H1 (cell line): ENCODE measurements around the gene MACROD2. TPM values are rescaled to one million over a fixed set of nuclear protein-coding genes. Genes with fewer than 3 reads are reported as not detected.

Source experiments
- CREB1 ChIP-seq: IDR thresholded peaks from 2 replicates; pipeline ENCODE4 v1.6.1; 2012; ENCODE audit warnings: inconsistent platforms
- GABPA ChIP-seq: IDR thresholded peaks from 2 replicates; pipeline ENCODE4 v1.6.1; 2011; ENCODE audit warnings: mild to moderate bottlenecking, low read length, moderate library complexity, borderline replicate concordance; ENCODE audit not compliant: insufficient read depth
- SP2 ChIP-seq: IDR thresholded peaks from 2 replicates; pipeline ENCODE4 v1.6.1; 2012; ENCODE audit warnings: mild to moderate bottlenecking, low read length, inconsistent platforms
- TBP ChIP-seq: IDR thresholded peaks from 2 replicates; pipeline ENCODE4 v1.6.1; 2011; ENCODE audit warnings: low read depth, low read length, improper control_type of control experiment
- YY1 ChIP-seq: IDR thresholded peaks from 2 replicates; pipeline ENCODE4 v1.6.1; 2011; ENCODE audit warnings: low read depth, mild to moderate bottlenecking, low read length
- polyA plus RNA-seq, 7 experiments: library from polyadenylated mRNA; depleted of rRNA in 3 of 7; stranded (reverse) in 5 of 7; unstranded in 2 of 7; fragments of >200 nt in 5 of 7; fragments of 200-250 nt in 2 of 7; gene quantifications; 1 replicate in 5 of 7; 2 replicates in 1 of 7; 4 replicates in 1 of 7; pipeline versions ENCODE4 v1.2.1 to v1.2.3, GENCODE V29; 2011 to 2013; ENCODE audit warnings: missing spikeins in 2 of 7, mixed read lengths in 2 of 7
- total RNA-seq: library from RNA; stranded (reverse); fragmentation: NEBNext Ultra II Directional; extraction: Animal tissue kit (Norgen Biotek cat#: 25700); gene quantifications from 2 replicates; pipeline ENCODE4 v1.2.1, GENCODE V29; 2021
- TF ChIP-seq, protein P1 (sequence below): fragments of 300-600 bp; sonication (generic); IDR thresholded peaks from 2 replicates; pipeline ENCODE4 v1.7.1; 2012; ENCODE audit warnings: low read length, moderate library complexity, mild to moderate bottlenecking, inconsistent platforms; ENCODE audit not compliant: insufficient replicate concordance
- TF ChIP-seq, protein P2 (sequence below), 3 experiments: IDR thresholded peaks; 1 replicate in 2 of 3; 2 replicates in 1 of 3; pipeline versions ENCODE4 v1.5.1 to v1.6.1; 2011; ENCODE audit warnings: low read length in 3 of 3, mild to moderate bottlenecking in 3 of 3, inconsistent platforms in 2 of 3, low read depth in 1 of 3, moderate library complexity in 1 of 3; ENCODE audit not compliant: insufficient read depth in 1 of 3; ENCODE audit errors: control extremely low read depth in 1 of 3

The MACROD2 gene
- total and polyA plus RNA-seq, 2 of the 8 experiments (the other 6 are each of a cell fraction or from before 2014, with no cell fraction given): 0.70 to 3.9 TPM

DNA sequence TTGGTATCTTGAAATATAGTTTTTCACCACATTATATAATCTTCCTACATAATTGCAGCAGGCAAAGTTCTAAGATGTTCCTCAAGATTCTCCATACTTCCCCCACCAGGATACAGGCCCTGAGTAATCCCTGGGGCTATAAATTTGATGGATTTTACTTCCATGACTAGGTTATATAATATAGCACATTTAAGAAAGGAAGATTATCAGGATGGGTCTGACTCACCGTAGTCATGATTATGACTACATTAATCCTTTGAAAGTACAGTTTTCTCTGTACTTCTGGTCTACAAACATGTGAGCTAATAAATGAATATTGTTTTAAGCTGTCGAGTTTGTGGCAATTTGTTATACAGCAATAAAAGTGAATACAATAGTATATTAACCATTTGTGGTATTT is 122.5 kb downstream of the MACROD2 start (continued):
- TF ChIP-seq, protein P1, sequence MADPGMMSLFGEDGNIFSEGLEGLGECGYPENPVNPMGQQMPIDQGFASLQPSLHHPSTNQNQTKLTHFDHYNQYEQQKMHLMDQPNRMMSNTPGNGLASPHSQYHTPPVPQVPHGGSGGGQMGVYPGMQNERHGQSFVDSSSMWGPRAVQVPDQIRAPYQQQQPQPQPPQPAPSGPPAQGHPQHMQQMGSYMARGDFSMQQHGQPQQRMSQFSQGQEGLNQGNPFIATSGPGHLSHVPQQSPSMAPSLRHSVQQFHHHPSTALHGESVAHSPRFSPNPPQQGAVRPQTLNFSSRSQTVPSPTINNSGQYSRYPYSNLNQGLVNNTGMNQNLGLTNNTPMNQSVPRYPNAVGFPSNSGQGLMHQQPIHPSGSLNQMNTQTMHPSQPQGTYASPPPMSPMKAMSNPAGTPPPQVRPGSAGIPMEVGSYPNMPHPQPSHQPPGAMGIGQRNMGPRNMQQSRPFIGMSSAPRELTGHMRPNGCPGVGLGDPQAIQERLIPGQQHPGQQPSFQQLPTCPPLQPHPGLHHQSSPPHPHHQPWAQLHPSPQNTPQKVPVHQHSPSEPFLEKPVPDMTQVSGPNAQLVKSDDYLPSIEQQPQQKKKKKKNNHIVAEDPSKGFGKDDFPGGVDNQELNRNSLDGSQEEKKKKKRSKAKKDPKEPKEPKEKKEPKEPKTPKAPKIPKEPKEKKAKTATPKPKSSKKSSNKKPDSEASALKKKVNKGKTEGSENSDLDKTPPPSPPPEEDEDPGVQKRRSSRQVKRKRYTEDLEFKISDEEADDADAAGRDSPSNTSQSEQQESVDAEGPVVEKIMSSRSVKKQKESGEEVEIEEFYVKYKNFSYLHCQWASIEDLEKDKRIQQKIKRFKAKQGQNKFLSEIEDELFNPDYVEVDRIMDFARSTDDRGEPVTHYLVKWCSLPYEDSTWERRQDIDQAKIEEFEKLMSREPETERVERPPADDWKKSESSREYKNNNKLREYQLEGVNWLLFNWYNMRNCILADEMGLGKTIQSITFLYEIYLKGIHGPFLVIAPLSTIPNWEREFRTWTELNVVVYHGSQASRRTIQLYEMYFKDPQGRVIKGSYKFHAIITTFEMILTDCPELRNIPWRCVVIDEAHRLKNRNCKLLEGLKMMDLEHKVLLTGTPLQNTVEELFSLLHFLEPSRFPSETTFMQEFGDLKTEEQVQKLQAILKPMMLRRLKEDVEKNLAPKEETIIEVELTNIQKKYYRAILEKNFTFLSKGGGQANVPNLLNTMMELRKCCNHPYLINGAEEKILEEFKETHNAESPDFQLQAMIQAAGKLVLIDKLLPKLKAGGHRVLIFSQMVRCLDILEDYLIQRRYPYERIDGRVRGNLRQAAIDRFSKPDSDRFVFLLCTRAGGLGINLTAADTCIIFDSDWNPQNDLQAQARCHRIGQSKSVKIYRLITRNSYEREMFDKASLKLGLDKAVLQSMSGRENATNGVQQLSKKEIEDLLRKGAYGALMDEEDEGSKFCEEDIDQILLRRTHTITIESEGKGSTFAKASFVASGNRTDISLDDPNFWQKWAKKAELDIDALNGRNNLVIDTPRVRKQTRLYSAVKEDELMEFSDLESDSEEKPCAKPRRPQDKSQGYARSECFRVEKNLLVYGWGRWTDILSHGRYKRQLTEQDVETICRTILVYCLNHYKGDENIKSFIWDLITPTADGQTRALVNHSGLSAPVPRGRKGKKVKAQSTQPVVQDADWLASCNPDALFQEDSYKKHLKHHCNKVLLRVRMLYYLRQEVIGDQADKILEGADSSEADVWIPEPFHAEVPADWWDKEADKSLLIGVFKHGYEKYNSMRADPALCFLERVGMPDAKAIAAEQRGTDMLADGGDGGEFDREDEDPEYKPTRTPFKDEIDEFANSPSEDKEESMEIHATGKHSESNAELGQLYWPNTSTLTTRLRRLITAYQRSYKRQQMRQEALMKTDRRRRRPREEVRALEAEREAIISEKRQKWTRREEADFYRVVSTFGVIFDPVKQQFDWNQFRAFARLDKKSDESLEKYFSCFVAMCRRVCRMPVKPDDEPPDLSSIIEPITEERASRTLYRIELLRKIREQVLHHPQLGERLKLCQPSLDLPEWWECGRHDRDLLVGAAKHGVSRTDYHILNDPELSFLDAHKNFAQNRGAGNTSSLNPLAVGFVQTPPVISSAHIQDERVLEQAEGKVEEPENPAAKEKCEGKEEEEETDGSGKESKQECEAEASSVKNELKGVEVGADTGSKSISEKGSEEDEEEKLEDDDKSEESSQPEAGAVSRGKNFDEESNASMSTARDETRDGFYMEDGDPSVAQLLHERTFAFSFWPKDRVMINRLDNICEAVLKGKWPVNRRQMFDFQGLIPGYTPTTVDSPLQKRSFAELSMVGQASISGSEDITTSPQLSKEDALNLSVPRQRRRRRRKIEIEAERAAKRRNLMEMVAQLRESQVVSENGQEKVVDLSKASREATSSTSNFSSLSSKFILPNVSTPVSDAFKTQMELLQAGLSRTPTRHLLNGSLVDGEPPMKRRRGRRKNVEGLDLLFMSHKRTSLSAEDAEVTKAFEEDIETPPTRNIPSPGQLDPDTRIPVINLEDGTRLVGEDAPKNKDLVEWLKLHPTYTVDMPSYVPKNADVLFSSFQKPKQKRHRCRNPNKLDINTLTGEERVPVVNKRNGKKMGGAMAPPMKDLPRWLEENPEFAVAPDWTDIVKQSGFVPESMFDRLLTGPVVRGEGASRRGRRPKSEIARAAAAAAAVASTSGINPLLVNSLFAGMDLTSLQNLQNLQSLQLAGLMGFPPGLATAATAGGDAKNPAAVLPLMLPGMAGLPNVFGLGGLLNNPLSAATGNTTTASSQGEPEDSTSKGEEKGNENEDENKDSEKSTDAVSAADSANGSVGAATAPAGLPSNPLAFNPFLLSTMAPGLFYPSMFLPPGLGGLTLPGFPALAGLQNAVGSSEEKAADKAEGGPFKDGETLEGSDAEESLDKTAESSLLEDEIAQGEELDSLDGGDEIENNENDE: no peak
- no peak for TF ChIP-seq TBP
- TF ChIP-seq CREB1: no peak
- TF ChIP-seq, protein P2, sequence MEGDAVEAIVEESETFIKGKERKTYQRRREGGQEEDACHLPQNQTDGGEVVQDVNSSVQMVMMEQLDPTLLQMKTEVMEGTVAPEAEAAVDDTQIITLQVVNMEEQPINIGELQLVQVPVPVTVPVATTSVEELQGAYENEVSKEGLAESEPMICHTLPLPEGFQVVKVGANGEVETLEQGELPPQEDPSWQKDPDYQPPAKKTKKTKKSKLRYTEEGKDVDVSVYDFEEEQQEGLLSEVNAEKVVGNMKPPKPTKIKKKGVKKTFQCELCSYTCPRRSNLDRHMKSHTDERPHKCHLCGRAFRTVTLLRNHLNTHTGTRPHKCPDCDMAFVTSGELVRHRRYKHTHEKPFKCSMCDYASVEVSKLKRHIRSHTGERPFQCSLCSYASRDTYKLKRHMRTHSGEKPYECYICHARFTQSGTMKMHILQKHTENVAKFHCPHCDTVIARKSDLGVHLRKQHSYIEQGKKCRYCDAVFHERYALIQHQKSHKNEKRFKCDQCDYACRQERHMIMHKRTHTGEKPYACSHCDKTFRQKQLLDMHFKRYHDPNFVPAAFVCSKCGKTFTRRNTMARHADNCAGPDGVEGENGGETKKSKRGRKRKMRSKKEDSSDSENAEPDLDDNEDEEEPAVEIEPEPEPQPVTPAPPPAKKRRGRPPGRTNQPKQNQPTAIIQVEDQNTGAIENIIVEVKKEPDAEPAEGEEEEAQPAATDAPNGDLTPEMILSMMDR (IDR thresholded peaks at IDR 0.05; ENCODE audit: control extremely low read depth in 1 of 3, insufficient read depth in 1 of 3, low read depth in 1 of 3, low read length in 3 of 3): no peak
- no peak for TF ChIP-seq YY1
- TF ChIP-seq GABPA: no peak
- no peak for TF ChIP-seq SP2
- TF ChIP-seq, all 59 proteins: peak for 0
